IMR-90 (cell line): ENCODE results near the gene AZGP1. TPM values are rescaled to one million over a fixed set of nuclear protein-coding genes. Genes with fewer than 3 reads are reported as not detected.
A peak's percentile ranks its signal among the peaks of the same experiment; 100 is the strongest.

Source experiments
- ATAC-seq: fragments of 200-7000 bp; cut with Tn5 transposase; 2 replicates; pipeline ENCODE4 v1.9.1; 2020; ENCODE audit warnings: low read depth, mild to moderate bottlenecking, moderate library complexity
- BruUV-seq: library from RNA; stranded (reverse); fragments of 400-500 nt; replicated peaks from 2 replicates; lab custom pipeline; 2021; lab: Mats Ljungman, UMichigan
- CTCF ChIA-PET: fragments of 300-600 bp; formaldehyde crosslinking; extraction: SDS; loops from one replicate; lab custom pipeline; 2021; ENCODE audit warnings: antibody characterized with exemption; lab: Yijun Ruan, JAX
- POLR2A ChIA-PET: fragments of 300-600 bp; sonication (Branson Sonifier 250); formaldehyde crosslinking; loops from one replicate; lab custom pipeline; 2022; ENCODE audit warnings: antibody characterized with exemption; ENCODE audit not compliant: unreplicated experiment; lab: Charles Lee
- DNase-seq: peaks from one replicate; pipeline ENCODE4 v3.0.0; 2013
- H2AFZ ChIP-seq: replicated peaks from 2 replicates; pipeline ENCODE3; 2013; ENCODE audit warnings: low read length, mild to moderate bottlenecking; ENCODE audit not compliant: poor library complexity
- H2AK5ac ChIP-seq: 2 replicates; pipeline ENCODE4 v1.6.1; 2013; ENCODE audit warnings: low read depth, low read length, inconsistent platforms
- H2AK9ac ChIP-seq: replicated peaks from 2 replicates; pipeline ENCODE3; 2013; ENCODE audit warnings: mild to moderate bottlenecking, low read depth, low read length, moderate library complexity; ENCODE audit not compliant: poor library complexity
- H2BK120ac ChIP-seq: 2 replicates; pipeline ENCODE4 v1.6.1; 2013; ENCODE audit warnings: low read depth, low read length, inconsistent platforms
- H2BK15ac ChIP-seq: 3 replicates; pipeline ENCODE4 v1.6.1; 2013; ENCODE audit warnings: low read depth, low read length, inconsistent platforms
- H2BK20ac ChIP-seq: 2 replicates; pipeline ENCODE4 v1.6.1; 2013; ENCODE audit warnings: low read depth, mild to moderate bottlenecking, inconsistent platforms, low read length, moderate library complexity
- H2BK5ac ChIP-seq: 2 replicates; pipeline ENCODE4 v1.6.1; 2013; ENCODE audit warnings: mild to moderate bottlenecking, low read depth, low read length, inconsistent platforms; ENCODE audit not compliant: poor library complexity, severe bottlenecking
- H3K14ac ChIP-seq: replicated peaks from 2 replicates; pipeline ENCODE4 v1.6.1; 2013; ENCODE audit warnings: low read depth, low read length, inconsistent platforms
- H3K18ac ChIP-seq: 2 replicates; pipeline ENCODE4 v1.6.1; 2013; ENCODE audit warnings: low read depth, low read length, control low read depth
- H3K23ac ChIP-seq: 2 replicates; pipeline ENCODE4 v1.6.1; 2013; ENCODE audit warnings: low read depth, low read length, inconsistent platforms
- H3K27ac ChIP-seq: 2 replicates; pipeline ENCODE4 v1.5.1; 2013; ENCODE audit warnings: mild to moderate bottlenecking, control low read depth, low read length; ENCODE audit not compliant: insufficient read depth
- H3K27me3 ChIP-seq: 2 replicates; pipeline ENCODE4 v1.6.1; 2013; ENCODE audit warnings: low read length; ENCODE audit not compliant: control insufficient read depth, insufficient read depth
- H3K36me3 ChIP-seq: 2 replicates; pipeline ENCODE4 v1.6.1; 2013; ENCODE audit warnings: low read length, mixed read lengths; ENCODE audit not compliant: control insufficient read depth, insufficient read depth
- H3K4ac ChIP-seq: 2 replicates; pipeline ENCODE4 v1.6.1; 2013; ENCODE audit warnings: low read depth, low read length, inconsistent platforms
- H3K4me1 ChIP-seq: 2 replicates; pipeline ENCODE4 v1.6.1; 2013; ENCODE audit warnings: low read length, mixed read lengths; ENCODE audit not compliant: control insufficient read depth, insufficient read depth
- H3K4me2 ChIP-seq: 2 replicates; pipeline ENCODE4 v1.6.1; 2013; ENCODE audit warnings: low read depth, mild to moderate bottlenecking, control low read depth, low read length, moderate library complexity
- H3K4me3 ChIP-seq: 2 replicates; pipeline ENCODE4 v1.5.1; 2013; ENCODE audit warnings: low read depth, mild to moderate bottlenecking, control low read depth, low read length, moderate library complexity; ENCODE audit not compliant: insufficient read depth
- H3K56ac ChIP-seq: 2 replicates; pipeline ENCODE4 v1.6.1; 2013; ENCODE audit warnings: low read length, inconsistent platforms; ENCODE audit not compliant: insufficient read depth; ENCODE audit errors: extremely low read depth
- H3K79me1 ChIP-seq, 2 experiments: 2 replicates each; pipeline ENCODE4 v1.6.1; 2013; ENCODE audit warnings: low read length in 2 of 2, inconsistent platforms in 1 of 2, low read depth in 1 of 2
- H3K9ac ChIP-seq: 2 replicates; pipeline ENCODE4 v1.6.1; 2013; ENCODE audit warnings: low read depth, low read length, control low read depth
- H3K9me1 ChIP-seq: 2 replicates; pipeline ENCODE4 v1.6.1; 2013; ENCODE audit warnings: low read length, inconsistent platforms; ENCODE audit not compliant: insufficient read depth
- H3K9me3 ChIP-seq: 2 replicates; pipeline ENCODE4 v1.6.1; 2013; ENCODE audit warnings: low read length; ENCODE audit not compliant: control insufficient read depth, insufficient read depth
- H4K20me1 ChIP-seq: 2 replicates; pipeline ENCODE4 v1.6.1; 2013; ENCODE audit warnings: low read length, inconsistent platforms; ENCODE audit not compliant: insufficient read depth
- H4K5ac ChIP-seq: 2 replicates; pipeline ENCODE4 v1.6.1; 2013; ENCODE audit warnings: mild to moderate bottlenecking, low read depth, low read length, control low read depth
- H4K8ac ChIP-seq, 2 experiments: 2 replicates each; pipeline ENCODE4 v1.6.1; 2013; ENCODE audit warnings: low read depth in 2 of 2, low read length in 2 of 2, control low read depth in 1 of 2, inconsistent platforms in 1 of 2
- H4K91ac ChIP-seq: 2 replicates; pipeline ENCODE4 v1.6.1; 2013; ENCODE audit warnings: low read depth, low read length, inconsistent platforms; ENCODE audit not compliant: insufficient read depth
- CHD1 ChIP-seq: IDR thresholded peaks from 2 replicates; pipeline ENCODE4 v1.6.1; 2012; ENCODE audit warnings: low read depth, low read length, improper control_type of control experiment
- FOS ChIP-seq: fragments of 150-350 bp; IDR thresholded peaks from 2 replicates; pipeline ENCODE4 v1.6.1; 2016; ENCODE audit warnings: low read depth, low read length
- MXI1 ChIP-seq: IDR thresholded peaks from 2 replicates; pipeline ENCODE4 v1.6.1; 2012; ENCODE audit warnings: low read depth, mild to moderate bottlenecking, low read length, moderate library complexity, borderline replicate concordance
- NFE2L2 ChIP-seq: fragments of 150-350 bp; IDR thresholded peaks from 2 replicates; pipeline ENCODE4 v1.6.1; 2016; ENCODE audit warnings: low read depth, mild to moderate bottlenecking, low read length
- POLR2A ChIP-seq: IDR thresholded peaks from 2 replicates; pipeline ENCODE4 v1.6.1; 2012; ENCODE audit warnings: mild to moderate bottlenecking, low read depth, low read length
- RAD21 ChIP-seq: IDR thresholded peaks from 2 replicates; pipeline ENCODE4 v1.6.1; 2012; ENCODE audit warnings: low read length, improper control_type of control experiment
- SMC3 ChIP-seq: fragments of 150-350 bp; IDR thresholded peaks from 2 replicates; pipeline ENCODE4 v1.6.1; 2016; ENCODE audit warnings: low read depth, mild to moderate bottlenecking, antibody characterized with exemption, low read length, moderate library complexity
- WGBS, 2 experiments: methylation state at CpG; one replicate each; pipeline versions ENCODE4 v1.1.5 to v1.1.7; 2013; ENCODE audit warnings: missing lambda C conversion rate in 2 of 2; ENCODE audit not compliant: insufficient read length in 1 of 2; ENCODE audit errors: extremely low coverage in 2 of 2; 5-methylcytosine and 5-hydroxymethylcytosine counted together
- dilution Hi-C: fragments of 300-500 bp; cut with HindIII; formaldehyde crosslinking; loops from one replicate; pipeline ENCODE4 v1.14.3; 2018; ENCODE audit warnings: low sequenced_read_pairs; ENCODE audit not compliant: unreplicated experiment
- in situ Hi-C: fragments of 300-500 bp; cut with MboI; formaldehyde crosslinking; loops from 3 replicates; pipeline ENCODE4 v1.14.3; 2019; ENCODE audit warnings: low sequenced_read_pairs, inconsistent platforms, mixed read lengths
- intact Hi-C: fragments of 100-400 bp; cut with micrococcal nuclease; formaldehyde crosslinking; loops from 2 replicates; pipeline ENCODE4 v1.10.0; 2022
- polyA plus RNA-seq, 3 experiments: library from polyadenylated mRNA; depleted of rRNA; stranded (reverse); fragments of >200 nt; gene quantifications; 2 replicates each; pipeline ENCODE4 v1.2.3, GENCODE V29; 2012; ENCODE audit warnings: low replicate concordance in 1 of 3
- total RNA-seq: library from RNA; depleted of rRNA; stranded (reverse); fragments of >200 nt; gene quantifications from 2 replicates; pipeline ENCODE4 v1.2.3, GENCODE V29; 2012
- TF ChIP-seq, protein P1 (sequence below): fragments of 150-350 bp; IDR thresholded peaks from 2 replicates; pipeline ENCODE4 v1.6.1; 2016; ENCODE audit warnings: low read depth, mild to moderate bottlenecking, low read length, moderate library complexity, borderline replicate concordance
- TF ChIP-seq, protein P2 (sequence below): conservative IDR thresholded peaks from 2 replicates; pipeline ENCODE4 v1.5.1; 2012; ENCODE audit warnings: mild to moderate bottlenecking, low read depth, low read length, improper control_type of control experiment
- TF ChIP-seq, protein P3 (sequence below): fragments of 150-350 bp; IDR thresholded peaks from 2 replicates; pipeline ENCODE4 v1.6.1; 2017; ENCODE audit warnings: mild to moderate bottlenecking, antibody characterized with exemption, low read length, low read depth

AZGP1 gene
- total and polyA plus RNA-seq, 2 of the 4 experiments (the other 2 are of a cell fraction): not detected

DNA sequence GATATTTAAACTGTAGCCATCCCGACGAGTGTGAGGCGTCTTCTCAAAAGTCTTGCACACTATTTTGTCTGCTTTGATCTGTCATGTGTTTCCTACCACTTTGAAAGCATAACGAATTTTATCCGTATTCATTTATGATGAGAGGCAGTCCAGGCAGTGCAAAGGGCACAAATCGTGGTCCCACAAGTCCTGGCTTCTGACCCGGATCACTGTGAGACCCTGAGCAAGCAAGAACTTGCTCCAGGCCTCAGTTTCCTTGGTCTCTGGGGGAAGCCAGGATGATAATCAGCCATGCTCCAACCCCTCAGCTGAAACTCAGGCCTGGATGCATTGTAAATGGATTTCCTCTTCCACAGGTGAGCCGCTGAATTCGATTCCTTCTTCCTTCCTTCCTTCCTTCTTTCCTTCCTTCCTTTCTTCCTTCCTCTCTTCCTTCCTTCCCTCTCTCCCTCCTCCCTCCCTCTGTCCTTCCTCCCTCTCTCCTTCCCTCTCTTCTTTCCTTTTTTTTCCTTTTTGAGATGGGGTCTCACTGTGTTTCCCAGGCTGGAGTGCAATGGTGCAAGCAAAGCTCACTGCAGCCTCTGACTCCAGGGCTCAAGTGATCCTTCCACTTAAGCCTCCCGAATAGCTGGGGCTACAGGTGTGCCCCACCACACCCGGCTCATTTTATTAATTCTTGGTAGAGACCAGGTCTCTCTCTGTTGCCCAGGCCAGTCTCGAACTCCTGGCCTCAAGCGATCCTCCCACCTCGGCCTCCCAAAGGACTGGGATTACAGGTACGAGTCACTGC lies 21.1 kb upstream of the AZGP1 start:
- 89% methylated on average over 6 of the region's 15 CpGs; no CpG with 5 or more reads in 1 of the 2 experiments for WGBS, 2 experiments
- H3K9me3 ChIP-seq: no peaks in the 10 kb centered on the region
- no peaks in the 10 kb centered on the region for H3K36me3 ChIP-seq
- H4K91ac ChIP-seq: peak overlapping the region; percentile 51
- H3K23ac ChIP-seq: no peak overlapping the region
- H4K5ac ChIP-seq: peak overlapping the region; percentile 96
- H3K79me1 ChIP-seq: no peaks in the 10 kb centered on the region
- 0 out of 2 replicates have a peak overlapping the region, but pooled peaks have one; percentile 44 for H3K4ac ChIP-seq
- no peak for ATAC-seq
- intact Hi-C loops (no loop called here), in situ Hi-C loops (loop anchor here (25.0 kb wide), 1 partner anchor 1290 kb away; no protein-coding TSS in a partner anchor), dilution Hi-C loops (no loop called here)
- no TSS peak for BruUV-seq
- TF ChIP-seq SMC3 (no peak), MXI1 (no peak), RAD21 (no peak), FOS (no peak), POLR2A (no peak), NFE2L2 (no peak), CHD1 (no peak)
- TF ChIP-seq, protein P1, sequence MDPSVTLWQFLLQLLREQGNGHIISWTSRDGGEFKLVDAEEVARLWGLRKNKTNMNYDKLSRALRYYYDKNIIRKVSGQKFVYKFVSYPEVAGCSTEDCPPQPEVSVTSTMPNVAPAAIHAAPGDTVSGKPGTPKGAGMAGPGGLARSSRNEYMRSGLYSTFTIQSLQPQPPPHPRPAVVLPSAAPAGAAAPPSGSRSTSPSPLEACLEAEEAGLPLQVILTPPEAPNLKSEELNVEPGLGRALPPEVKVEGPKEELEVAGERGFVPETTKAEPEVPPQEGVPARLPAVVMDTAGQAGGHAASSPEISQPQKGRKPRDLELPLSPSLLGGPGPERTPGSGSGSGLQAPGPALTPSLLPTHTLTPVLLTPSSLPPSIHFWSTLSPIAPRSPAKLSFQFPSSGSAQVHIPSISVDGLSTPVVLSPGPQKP: no peak
- TF ChIP-seq, protein P2, sequence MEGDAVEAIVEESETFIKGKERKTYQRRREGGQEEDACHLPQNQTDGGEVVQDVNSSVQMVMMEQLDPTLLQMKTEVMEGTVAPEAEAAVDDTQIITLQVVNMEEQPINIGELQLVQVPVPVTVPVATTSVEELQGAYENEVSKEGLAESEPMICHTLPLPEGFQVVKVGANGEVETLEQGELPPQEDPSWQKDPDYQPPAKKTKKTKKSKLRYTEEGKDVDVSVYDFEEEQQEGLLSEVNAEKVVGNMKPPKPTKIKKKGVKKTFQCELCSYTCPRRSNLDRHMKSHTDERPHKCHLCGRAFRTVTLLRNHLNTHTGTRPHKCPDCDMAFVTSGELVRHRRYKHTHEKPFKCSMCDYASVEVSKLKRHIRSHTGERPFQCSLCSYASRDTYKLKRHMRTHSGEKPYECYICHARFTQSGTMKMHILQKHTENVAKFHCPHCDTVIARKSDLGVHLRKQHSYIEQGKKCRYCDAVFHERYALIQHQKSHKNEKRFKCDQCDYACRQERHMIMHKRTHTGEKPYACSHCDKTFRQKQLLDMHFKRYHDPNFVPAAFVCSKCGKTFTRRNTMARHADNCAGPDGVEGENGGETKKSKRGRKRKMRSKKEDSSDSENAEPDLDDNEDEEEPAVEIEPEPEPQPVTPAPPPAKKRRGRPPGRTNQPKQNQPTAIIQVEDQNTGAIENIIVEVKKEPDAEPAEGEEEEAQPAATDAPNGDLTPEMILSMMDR: no peak
- TF ChIP-seq, protein P3, sequence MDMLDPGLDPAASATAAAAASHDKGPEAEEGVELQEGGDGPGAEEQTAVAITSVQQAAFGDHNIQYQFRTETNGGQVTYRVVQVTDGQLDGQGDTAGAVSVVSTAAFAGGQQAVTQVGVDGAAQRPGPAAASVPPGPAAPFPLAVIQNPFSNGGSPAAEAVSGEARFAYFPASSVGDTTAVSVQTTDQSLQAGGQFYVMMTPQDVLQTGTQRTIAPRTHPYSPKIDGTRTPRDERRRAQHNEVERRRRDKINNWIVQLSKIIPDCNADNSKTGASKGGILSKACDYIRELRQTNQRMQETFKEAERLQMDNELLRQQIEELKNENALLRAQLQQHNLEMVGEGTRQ: no peak
- no peak overlapping the region for H2AK5ac ChIP-seq
- H4K20me1 ChIP-seq: no peaks in the 10 kb centered on the region
- H3K18ac ChIP-seq: no peak overlapping the region; the same call in 1 of the 2 replicates
- H3K14ac ChIP-seq: no peak overlapping the region
- H3K4me3 ChIP-seq: no peak overlapping the region
- H3K4me2 ChIP-seq: no peak overlapping the region
- H2AFZ ChIP-seq: peak overlapping the region; percentile 95
- H2BK120ac ChIP-seq: peak overlapping the region; percentile 49; the same call in 1 of the 2 replicates
- no peak overlapping the region for H2BK20ac ChIP-seq
- H3K27me3 ChIP-seq: peaks cover 5% of the 10 kb centered on the region
- no peak for DNase-seq
- ChIA-PET POLR2A (interaction anchor here (0.6 kb wide), 1 partner anchor 60 kb away, joined by 5 read pairs; no protein-coding TSS in a partner anchor), CTCF (no interaction called here)
- no peak overlapping the region for H2BK15ac ChIP-seq
- H3K56ac ChIP-seq: 0 out of 2 replicates have a peak overlapping the region, but pooled peaks have one; percentile 5
- no peak overlapping the region for H2BK5ac ChIP-seq
- no peak overlapping the region for H3K9ac ChIP-seq
- H4K8ac ChIP-seq: peak overlapping the region; percentile 80 to 96
- H3K4me1 ChIP-seq: peaks cover 1% of the 10 kb centered on the region; the same call in 1 of the 2 replicates
- H2AK9ac ChIP-seq: no peak overlapping the region
- no peak overlapping the region for H3K27ac ChIP-seq
- H3K9me1 ChIP-seq: no peaks in the 10 kb centered on the region
